H1 (cell line): ENCODE results near the gene ATP6V1C2. TPM values are rescaled to one million over a fixed set of nuclear protein-coding genes. Genes with fewer than 3 reads are reported as not detected.
"Not testable (repeated sequence)": the region's sequence is repeated elsewhere in the genome, so short reads cannot be mapped to it uniquely, and the experiment has no call there.

Experiments used
- CTCF ChIA-PET: fragments of 300-600 bp; sonication (Branson Sonifier 250); formaldehyde crosslinking; loops from one replicate; lab custom pipeline; 2021; ENCODE audit not compliant: partially characterized antibody; lab: Charles Lee
- POLR2A ChIA-PET: fragments of 300-600 bp; sonication (Branson Sonifier 250); formaldehyde crosslinking; loops from one replicate; lab custom pipeline; 2021; ENCODE audit warnings: inconsistent platforms; ENCODE audit not compliant: partially characterized antibody; lab: Charles Lee
- DNase-seq, 2 experiments: peaks; one replicate each; pipeline versions ENCODE4 v3.0.0 to v3.0.0-alpha.2; 2010 to 2022; ENCODE audit warnings: low spot score in 2 of 2, low read depth in 1 of 2, mixed read lengths in 1 of 2
- FAIRE-seq: peaks from 2 replicates; lab custom pipeline; 2011; peaks lifted over from hg19 to GRCh38; lab: Jason Lieb, UNC
- H2AFZ ChIP-seq: 2 replicates; pipeline ENCODE4 v1.8.1; 2012; ENCODE audit warnings: low read length, inconsistent platforms
- H2AK5ac ChIP-seq: 2 replicates; pipeline ENCODE4 v1.6.1; 2013; ENCODE audit warnings: low read depth, low read length
- H2BK120ac ChIP-seq: replicated peaks from 2 replicates; pipeline ENCODE3; 2013; ENCODE audit warnings: low read depth, low read length, inconsistent platforms
- H2BK12ac ChIP-seq: 2 replicates; pipeline ENCODE4 v1.6.1; 2013; ENCODE audit warnings: low read depth, low read length
- H2BK15ac ChIP-seq: 2 replicates; pipeline ENCODE4 v1.6.1; 2013; ENCODE audit warnings: low read length
- H2BK20ac ChIP-seq: 2 replicates; pipeline ENCODE4 v1.6.1; 2013; ENCODE audit warnings: low read length
- H2BK5ac ChIP-seq: 2 replicates; pipeline ENCODE4 v1.6.1; 2013; ENCODE audit warnings: low read depth, low read length
- H3K14ac ChIP-seq: 2 replicates; pipeline ENCODE4 v1.6.1; 2013; ENCODE audit warnings: inconsistent platforms; ENCODE audit not compliant: insufficient read length
- H3K18ac ChIP-seq: 2 replicates; pipeline ENCODE4 v1.6.1; 2013; ENCODE audit warnings: low read length; ENCODE audit errors: extremely low read depth
- H3K23ac ChIP-seq: 2 replicates; pipeline ENCODE4 v1.6.1; 2013; ENCODE audit warnings: inconsistent platforms; ENCODE audit not compliant: insufficient read length
- H3K23me2 ChIP-seq: 2 replicates; pipeline ENCODE4 v1.6.1; 2013; ENCODE audit warnings: low read depth, low read length
- H3K27ac ChIP-seq: 2 replicates; pipeline ENCODE4 v1.6.1; 2011; ENCODE audit warnings: low read depth, low read length, inconsistent platforms
- H3K27me3 ChIP-seq, 4 experiments: replicated peaks in 1 of 4; 1 replicate in 1 of 4; 2 replicates in 3 of 4; pipeline versions ENCODE4 v1.6.1 to v1.8.1; 2011 to 2013; ENCODE audit warnings: low read length in 3 of 4, mild to moderate bottlenecking in 3 of 4, inconsistent platforms in 2 of 4, mixed read lengths in 2 of 4, moderate library complexity in 1 of 4; ENCODE audit not compliant: control insufficient read depth in 3 of 4, insufficient read depth in 3 of 4; ENCODE audit errors: extremely low read depth in 1 of 4
- H3K36me3 ChIP-seq, 4 experiments: 2 replicates each; pipeline versions ENCODE4 v1.6.1 to v1.8.1; 2011 to 2013; ENCODE audit warnings: mild to moderate bottlenecking in 4 of 4, low read length in 3 of 4, moderate library complexity in 2 of 4, control low read depth in 1 of 4, inconsistent platforms in 1 of 4; ENCODE audit not compliant: insufficient read depth in 4 of 4, control insufficient read depth in 2 of 4
- H3K4ac ChIP-seq: replicated peaks from 2 replicates; pipeline ENCODE3; 2013; ENCODE audit warnings: low read length, low read depth, mixed read lengths, inconsistent platforms; ENCODE audit not compliant: insufficient read length
- H3K4me1 ChIP-seq, 4 experiments: replicated peaks in 1 of 4; 1 replicate in 1 of 4; 2 replicates in 3 of 4; pipeline versions ENCODE4 v1.6.1 to v1.8.1; 2011 to 2013; ENCODE audit warnings: low read length in 3 of 4, inconsistent platforms in 2 of 4, mixed read lengths in 1 of 4; ENCODE audit not compliant: insufficient read depth in 4 of 4, control insufficient read depth in 3 of 4
- H3K4me2 ChIP-seq, 2 experiments: 2 replicates each; pipeline versions ENCODE4 v1.6.1 to v1.8.1; 2011 to 2013; ENCODE audit warnings: low read depth in 2 of 2, low read length in 2 of 2, control low read depth in 1 of 2, inconsistent platforms in 1 of 2, mild to moderate bottlenecking in 1 of 2; ENCODE audit not compliant: insufficient read depth in 1 of 2
- H3K4me3 ChIP-seq, 4 experiments: fragments of 200-600, 300-600 bp in 1 of 4; sonication (generic), shearing (Covaris generic), sonication (Bioruptor Twin) in 1 of 4; 2 replicates each; pipeline versions ENCODE4 v1.5.1 to v1.8.1; 2011 to 2016; ENCODE audit warnings: low read length in 4 of 4, low read depth in 3 of 4, control low read depth in 2 of 4, inconsistent platforms in 2 of 4, mild to moderate bottlenecking in 2 of 4, mixed read lengths in 1 of 4, moderate library complexity in 1 of 4; ENCODE audit not compliant: insufficient read depth in 2 of 4; ENCODE audit errors: extremely low read depth in 1 of 4
- H3K56ac ChIP-seq: replicated peaks from 2 replicates; pipeline ENCODE3; 2013; ENCODE audit warnings: low read depth, mild to moderate bottlenecking, mixed read lengths, low read length, inconsistent platforms; ENCODE audit not compliant: insufficient read length
- H3K79me1 ChIP-seq: 2 replicates; pipeline ENCODE4 v1.6.1; 2013; ENCODE audit warnings: low read depth, low read length, control low read depth
- H3K79me2 ChIP-seq, 2 experiments: 2 replicates each; pipeline versions ENCODE4 v1.6.1 to v1.8.1; 2012 to 2013; ENCODE audit warnings: low read length in 2 of 2, mild to moderate bottlenecking in 2 of 2, inconsistent platforms in 1 of 2; ENCODE audit not compliant: insufficient read depth in 2 of 2, control insufficient read depth in 1 of 2
- H3K9ac ChIP-seq, 4 experiments: replicated peaks in 1 of 4; 1 replicate in 1 of 4; 2 replicates in 3 of 4; pipeline versions ENCODE4 v1.6.1 to v1.8.1; 2011 to 2013; ENCODE audit warnings: low read depth in 3 of 4, low read length in 3 of 4, control low read depth in 2 of 4, mild to moderate bottlenecking in 2 of 4, moderate library complexity in 2 of 4, inconsistent platforms in 1 of 4; ENCODE audit errors: extremely low read depth in 1 of 4
- H3K9me3 ChIP-seq, 2 experiments: 2 replicates each; pipeline versions ENCODE4 v1.6.1 to v1.8.1; 2012 to 2013; ENCODE audit warnings: mild to moderate bottlenecking in 2 of 2, moderate library complexity in 2 of 2, control low read depth in 1 of 2, inconsistent platforms in 1 of 2, low read depth in 1 of 2, low read length in 1 of 2, mixed read lengths in 1 of 2; ENCODE audit not compliant: insufficient read depth in 2 of 2
- H4K20me1 ChIP-seq, 2 experiments: replicated peaks in 1 of 2; 2 replicates each; pipeline versions ENCODE3 to v1.8.1; 2011 to 2013; ENCODE audit warnings: inconsistent platforms in 2 of 2, low read length in 2 of 2, mild to moderate bottlenecking in 1 of 2; ENCODE audit not compliant: insufficient read depth in 2 of 2, control insufficient read depth in 1 of 2
- H4K5ac ChIP-seq: 2 replicates; pipeline ENCODE4 v1.6.1; 2013; ENCODE audit warnings: low read length, low read depth, mixed read lengths, inconsistent platforms; ENCODE audit not compliant: insufficient read length
- H4K8ac ChIP-seq: 2 replicates; pipeline ENCODE4 v1.8.0; 2013; ENCODE audit warnings: mild to moderate bottlenecking, moderate library complexity, low read length, inconsistent platforms; ENCODE audit not compliant: insufficient read depth; ENCODE audit errors: extremely low read depth
- H4K91ac ChIP-seq: replicated peaks from 2 replicates; pipeline ENCODE3; 2013; ENCODE audit warnings: low read length, mixed read lengths, inconsistent platforms; ENCODE audit not compliant: insufficient read length
- CHD1 ChIP-seq: IDR thresholded peaks from 2 replicates; pipeline ENCODE4 v1.6.1; 2012; ENCODE audit warnings: low read depth, low read length, improper control_type of control experiment
- FOSL1 ChIP-seq: IDR thresholded peaks from 2 replicates; pipeline ENCODE4 v1.6.1; 2011; ENCODE audit warnings: mild to moderate bottlenecking, low read depth, low read length, moderate library complexity; ENCODE audit not compliant: insufficient read depth
- HDAC6 ChIP-seq: IDR thresholded peaks from one replicate; pipeline ENCODE4 v1.7.1; 2012; ENCODE audit warnings: low read depth, mild to moderate bottlenecking, inconsistent platforms, low read length, moderate library complexity
- KDM5A ChIP-seq: fragments of 200-600 bp; IDR thresholded peaks from 2 replicates; pipeline ENCODE4 v1.7.1; 2012; ENCODE audit warnings: mild to moderate bottlenecking, low read length, inconsistent platforms, mixed read lengths
- POLR2A ChIP-seq, 2 experiments: IDR thresholded peaks; 1 replicate in 1 of 2; 2 replicates in 1 of 2; pipeline ENCODE4 v1.6.1; 2011; ENCODE audit warnings: low read depth in 2 of 2, low read length in 2 of 2, mild to moderate bottlenecking in 2 of 2; ENCODE audit errors: control extremely low read depth in 1 of 2
- RBBP5 ChIP-seq: IDR thresholded peaks from 2 replicates; pipeline ENCODE4 v1.7.1; 2012; ENCODE audit warnings: low read depth, mild to moderate bottlenecking, inconsistent platforms, low read length, moderate library complexity, borderline replicate concordance
- WGBS, 2 experiments: shearing (Covaris generic) in 1 of 2; methylation state at CpG; one replicate each; pipeline versions ENCODE4 v1.1.6 to v1.1.7; 2013 to 2015; ENCODE audit warnings: low lambda C conversion rate in 2 of 2, mixed read lengths in 2 of 2, inconsistent platforms in 1 of 2, low coverage in 1 of 2, missing lambda C conversion rate in 1 of 2; ENCODE audit not compliant: insufficient replicate concordance in 2 of 2, insufficient coverage in 1 of 2, insufficient read length in 1 of 2; ENCODE audit errors: extremely low coverage in 1 of 2, missing lambda C conversion rate in 1 of 2; 5-methylcytosine and 5-hydroxymethylcytosine counted together
- polyA plus RNA-seq, 7 experiments: library from polyadenylated mRNA; depleted of rRNA in 3 of 7; stranded (reverse) in 5 of 7; unstranded in 2 of 7; fragments of >200 nt in 5 of 7; fragments of 200-250 nt in 2 of 7; gene quantifications; 1 replicate in 5 of 7; 2 replicates in 1 of 7; 4 replicates in 1 of 7; pipeline versions ENCODE4 v1.2.1 to v1.2.3, GENCODE V29; 2011 to 2013; ENCODE audit warnings: missing spikeins in 2 of 7, mixed read lengths in 2 of 7
- total RNA-seq: library from RNA; stranded (reverse); fragmentation: NEBNext Ultra II Directional; extraction: Animal tissue kit (Norgen Biotek cat#: 25700); gene quantifications from 2 replicates; pipeline ENCODE4 v1.2.1, GENCODE V29; 2021

The ATP6V1C2 gene
- total and polyA plus RNA-seq, 2 of the 8 experiments (the other 6 are each of a cell fraction or from before 2014, with no cell fraction given) = 0.29 to 0.74 TPM

GRCh38 chr2:10802657-10803056, 81.2 kb downstream of the ATP6V1C2 start (continued):
- TF ChIP-seq CHD1 (no peak), FOSL1 (no peak), RBBP5 (no peak), KDM5A (no peak), HDAC6 (no peak), POLR2A (IDR thresholded peaks at IDR 0.05; ENCODE audit: control extremely low read depth in 1 of 2, low read depth in 2 of 2, low read length in 2 of 2) (no peak)

GRCh38 chr2:10805990-10806389, 84.6 kb downstream of the ATP6V1C2 start:
- H3K4me1 ChIP-seq, H4K91ac ChIP-seq, H3K27me3 ChIP-seq, H4K5ac ChIP-seq, H2BK12ac ChIP-seq, H3K4me2 ChIP-seq, H2AFZ ChIP-seq, H3K56ac ChIP-seq, H3K23ac ChIP-seq, H3K9ac ChIP-seq, POLR2A ChIA-PET, H2BK15ac ChIP-seq, H3K79me1 ChIP-seq, H3K9me3 ChIP-seq, H3K14ac ChIP-seq, H3K23me2 ChIP-seq, FAIRE-seq, H3K4me3 ChIP-seq, H2BK5ac ChIP-seq, H3K27ac ChIP-seq, H3K18ac ChIP-seq, H4K8ac ChIP-seq, DNase-seq, H3K4ac ChIP-seq, H2BK120ac ChIP-seq, H2BK20ac ChIP-seq, H2AK5ac ChIP-seq: not testable (repeated sequence)
- peaks cover 0 to 33% (median 7%) of the 10 kb centered on the region in 4 experiments; a peak in 5 of 8 replicates for H3K36me3 ChIP-seq
- 97% methylated on average over 5 of the region's 6 CpGs; no CpG with 5 or more reads in 1 of the 2 experiments for WGBS, 2 experiments
- peaks cover 11 to 23% of the 10 kb centered on the region in 2 experiments for H4K20me1 ChIP-seq
- peaks cover 49 to 84% of the 10 kb centered on the region in 2 experiments for H3K79me2 ChIP-seq
- CTCF ChIA-PET = interaction anchor here (0.6 to 1.1 kb wide), 2 partner anchors 27 to 29 kb away, joined by 3 read pairs; no protein-coding TSS in a partner anchor
